ENCODE data around the gene TFAP2B. TPM values are rescaled to one million over a fixed set of nuclear protein-coding genes. Genes with fewer than 3 reads are reported as not detected.

TFAP2B gene
- total RNA-seq, 1 donor from 2014 or later, result not detected

GRCh38 chr6:50819466-50819903 lies 814 bp downstream of the TFAP2B start:
- no peaks in the 10 kb centered on the region for H3K9me3 Mint-ChIP-seq
- DNase-seq, result peak; percentile 57
- H3K4me3 Mint-ChIP-seq, result no peak overlapping the region
- no peaks in the 10 kb centered on the region for H3K36me3 Mint-ChIP-seq (ENCODE audit: low read depth)
- H3K27me3 Mint-ChIP-seq, result peaks cover 84% of the 10 kb centered on the region
- H3K27ac Mint-ChIP-seq, result no peak overlapping the region
- intact Hi-C loops (cut with micrococcal nuclease), result loop anchor here (10.0 kb wide), 1 partner anchor 1035 kb away; no protein-coding TSS in a partner anchor
- peaks cover 15% of the 10 kb centered on the region for H3K4me1 Mint-ChIP-seq

GRCh38 chr6:50819904-50820868 lies 1.5 kb downstream of the TFAP2B start:
- intact Hi-C loops (cut with micrococcal nuclease), result loop anchor here (2.0 to 10.0 kb wide), 2 partner anchors 25 to 1035 kb away; no protein-coding TSS in a partner anchor
- DNase-seq, result no peak
- Mint-ChIP-seq H3K4me1 (peaks cover 15% of the 10 kb centered on the region), H3K27ac (peak overlapping the region; percentile 48), H3K9me3 (no peaks in the 10 kb centered on the region), H3K36me3 (ENCODE audit: low read depth) (no peaks in the 10 kb centered on the region), H3K27me3 (peaks cover 86% of the 10 kb centered on the region), H3K4me3 (peak overlapping the region; percentile 8)

- Mint-ChIP-seq H3K9me3 (no peaks in the 10 kb centered on the region), H3K36me3 (ENCODE audit: low read depth) (no peaks in the 10 kb centered on the region)
Measured at GRCh38 chr6:50820869-50821264, 2.2 kb downstream of the TFAP2B start.

GRCh38 chr6:50821441-50822077 lies 2.9 kb downstream of the TFAP2B start:
- no peak for DNase-seq
- intact Hi-C loops (cut with micrococcal nuclease), result loop anchor here (2.0 kb wide), 1 partner anchor 23 kb away; no protein-coding TSS in a partner anchor
- Mint-ChIP-seq H3K4me1 (peaks cover 10% of the 10 kb centered on the region), H3K9me3 (peaks cover 3% of the 10 kb centered on the region), H3K27me3 (peaks cover 92% of the 10 kb centered on the region), H3K27ac (no peak overlapping the region), H3K36me3 (ENCODE audit: low read depth) (no peaks in the 10 kb centered on the region), H3K4me3 (no peak overlapping the region)

More at GRCh38 chr6:50820869-50821264, 2.2 kb downstream of the TFAP2B start:
- Mint-ChIP-seq H3K4me3 (no peak overlapping the region), H3K4me1 (peaks cover 11% of the 10 kb centered on the region), H3K27me3 (peaks cover 89% of the 10 kb centered on the region), H3K27ac (no peak overlapping the region)
- intact Hi-C loops (cut with micrococcal nuclease), result loop anchor here (2.0 kb wide), 1 partner anchor 24 kb away; no protein-coding TSS in a partner anchor
- DNase-seq, result no peak

GRCh38 chr6:50822078-50822476 lies 3.4 kb downstream of the TFAP2B start:
- Mint-ChIP-seq H3K27ac (no peak overlapping the region), H3K27me3 (peaks cover 93% of the 10 kb centered on the region), H3K4me1 (peaks cover 10% of the 10 kb centered on the region), H3K36me3 (ENCODE audit: low read depth) (no peaks in the 10 kb centered on the region), H3K4me3 (no peak overlapping the region), H3K9me3 (peaks cover 3% of the 10 kb centered on the region)
- intact Hi-C loops (cut with micrococcal nuclease), result no loop called here
- no peak for DNase-seq

GRCh38 chr6:50823094-50823920 lies 4.6 kb downstream of the TFAP2B start:
- Mint-ChIP-seq H3K27ac (no peak overlapping the region), H3K4me3 (no peak overlapping the region), H3K9me3 (peaks cover 3% of the 10 kb centered on the region), H3K27me3 (peaks cover 89% of the 10 kb centered on the region), H3K4me1 (peaks cover 10% of the 10 kb centered on the region), H3K36me3 (ENCODE audit: low read depth) (no peaks in the 10 kb centered on the region)
- no peak for DNase-seq
- intact Hi-C loops (cut with micrococcal nuclease), result no loop called here

- Mint-ChIP-seq H3K4me1 (peaks cover 6% of the 10 kb centered on the region), H3K9me3 (peaks cover 3% of the 10 kb centered on the region), H3K27ac (no peak overlapping the region), H3K36me3 (ENCODE audit: low read depth) (no peaks in the 10 kb centered on the region), H3K4me3 (no peak overlapping the region), H3K27me3 (peaks cover 84% of the 10 kb centered on the region)
- intact Hi-C loops (cut with micrococcal nuclease), result no loop called here
- DNase-seq, result no peak
Measured at GRCh38 chr6:50824552-50824951, 5.9 kb downstream of the TFAP2B start.

- DNase-seq, result no peak
- Mint-ChIP-seq H3K27me3 (peaks cover 80% of the 10 kb centered on the region), H3K4me3 (no peak overlapping the region), H3K4me1 (peaks cover 3% of the 10 kb centered on the region), H3K9me3 (peaks cover 3% of the 10 kb centered on the region), H3K36me3 (ENCODE audit: low read depth) (no peaks in the 10 kb centered on the region), H3K27ac (no peak overlapping the region)
- intact Hi-C loops (cut with micrococcal nuclease), result no loop called here
Measured at GRCh38 chr6:50825375-50826036, 6.8 kb downstream of the TFAP2B start.

- DNase-seq, result no peak
- H3K9me3 Mint-ChIP-seq, result peaks cover 3% of the 10 kb centered on the region
- peaks cover 2% of the 10 kb centered on the region for H3K4me1 Mint-ChIP-seq
- intact Hi-C loops (cut with micrococcal nuclease), result no loop called here
- no peak overlapping the region for H3K4me3 Mint-ChIP-seq
- H3K27ac Mint-ChIP-seq, result no peak overlapping the region
- H3K27me3 Mint-ChIP-seq, result peaks cover 73% of the 10 kb centered on the region
- H3K36me3 Mint-ChIP-seq (ENCODE audit: low read depth), result no peaks in the 10 kb centered on the region
Measured at GRCh38 chr6:50826037-50826761, 7.5 kb downstream of the TFAP2B start.

- Mint-ChIP-seq H3K27ac (no peak overlapping the region), H3K27me3 (peaks cover 71% of the 10 kb centered on the region), H3K36me3 (ENCODE audit: low read depth) (no peaks in the 10 kb centered on the region), H3K9me3 (peaks cover 3% of the 10 kb centered on the region), H3K4me1 (peaks cover 2% of the 10 kb centered on the region), H3K4me3 (no peak overlapping the region)
- no peak for DNase-seq
- intact Hi-C loops (cut with micrococcal nuclease), result no loop called here
Measured at GRCh38 chr6:50826803-50827202, 8.1 kb downstream of the TFAP2B start.

GRCh38 chr6:50829049-50829448 lies 10.4 kb downstream of the TFAP2B start:
- Mint-ChIP-seq H3K36me3 (ENCODE audit: low read depth) (no peaks in the 10 kb centered on the region), H3K9me3 (peaks cover 3% of the 10 kb centered on the region), H3K27me3 (peaks cover 63% of the 10 kb centered on the region), H3K4me1 (no peaks in the 10 kb centered on the region), H3K27ac (no peak overlapping the region), H3K4me3 (no peak overlapping the region)
- intact Hi-C loops (cut with micrococcal nuclease), result no loop called here
- no peak for DNase-seq

GRCh38 chr6:50829898-50830444 lies 11.3 kb downstream of the TFAP2B start:
- H3K27ac Mint-ChIP-seq, result no peak overlapping the region
- H3K4me3 Mint-ChIP-seq, result no peak overlapping the region
- H3K4me1 Mint-ChIP-seq, result no peaks in the 10 kb centered on the region
- intact Hi-C loops (cut with micrococcal nuclease), result no loop called here
- H3K27me3 Mint-ChIP-seq, result peaks cover 59% of the 10 kb centered on the region
- no peak for DNase-seq
- H3K9me3 Mint-ChIP-seq, result peaks cover 3% of the 10 kb centered on the region
- no peaks in the 10 kb centered on the region for H3K36me3 Mint-ChIP-seq (ENCODE audit: low read depth)
